HG03060 (cell line): ENCODE measurements around the gene AFAP1L1.
"Not testable (repeated sequence)": the region's sequence is repeated elsewhere in the genome, so short reads cannot be mapped to it uniquely, and the experiment has no call there.

Source experiments
- ATAC-seq: cut with Tn5 transposase; IDR thresholded peaks from one replicate; pipeline ENCODE4 v1.9.1; 2021; ENCODE audit warnings: low read depth, moderate number of reproducible peaks; ENCODE audit not compliant: unreplicated experiment

Gene AFAP1L1

GRCh38 chr5:149260761-149261160, 10.9 kb upstream of the AFAP1L1 start:
- no peak for ATAC-seq

- no peak for ATAC-seq
These were observed 10.4 kb upstream of the AFAP1L1 start for GRCh38 chr5:149261246-149261645.

DNA sequence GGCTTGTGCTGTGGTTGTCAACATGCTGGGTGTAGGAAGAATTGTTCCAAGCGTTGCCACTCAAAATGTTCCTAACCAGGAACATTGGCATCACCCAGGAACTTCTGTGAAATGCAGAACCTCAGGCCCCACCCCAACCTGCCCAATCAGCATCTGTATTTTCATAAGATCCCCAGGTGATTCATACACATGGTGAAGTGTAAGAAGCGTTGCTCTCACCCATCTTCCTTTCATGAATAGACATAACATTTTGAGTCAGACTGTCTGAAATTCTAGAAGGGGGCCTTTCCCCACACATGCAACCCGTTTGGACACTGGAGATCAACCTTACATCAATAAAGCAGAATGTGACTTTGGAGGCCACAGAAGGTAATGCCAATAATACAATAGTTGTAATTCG, 9.3 kb upstream of the AFAP1L1 start:
- ATAC-seq: no peak

GRCh38 chr5:149264439-149265067, 7.1 kb upstream of the AFAP1L1 start:
- peak; percentile 80 for ATAC-seq

- no peak for ATAC-seq
These were observed 6.6 kb upstream of the AFAP1L1 start for GRCh38 chr5:149265068-149265465.

GRCh38 chr5:149265597-149265996, 6.1 kb upstream of the AFAP1L1 start:
- ATAC-seq: no peak

DNA sequence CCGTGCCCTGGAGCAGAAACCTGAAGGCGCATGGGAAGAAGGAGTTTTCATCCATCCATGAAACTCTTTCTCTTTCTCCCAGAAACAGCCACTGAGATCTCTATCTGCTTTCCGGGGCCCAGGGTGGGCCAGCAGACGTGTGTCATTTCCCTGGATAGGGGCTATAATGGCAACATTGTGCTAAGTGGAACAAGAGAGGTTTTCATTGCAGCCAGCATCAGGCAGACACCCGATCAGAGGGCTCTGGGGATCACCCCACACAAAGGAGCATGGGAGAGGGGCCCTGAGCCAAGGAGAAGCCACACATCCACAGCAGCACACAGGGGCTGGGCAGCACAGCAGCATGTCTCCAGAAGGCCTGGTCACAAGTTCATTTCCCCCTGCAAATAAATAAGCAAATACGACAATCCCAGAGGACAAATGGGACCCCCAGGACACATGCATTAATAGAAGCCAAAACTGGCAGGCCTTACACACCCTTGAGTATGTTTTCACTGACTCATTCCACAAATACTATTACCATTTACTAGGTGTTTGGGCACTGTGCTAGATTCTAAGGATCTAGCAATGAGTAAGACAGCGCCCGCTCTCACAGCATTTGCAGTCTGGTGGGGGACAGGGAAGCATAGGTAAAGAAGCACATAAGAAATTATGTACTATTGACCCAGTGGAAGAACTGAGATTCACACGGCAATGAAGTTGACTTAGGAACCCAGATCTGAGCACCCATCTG, 4.3 kb upstream of the AFAP1L1 start:
- no peak for ATAC-seq

GRCh38 chr5:149268928-149269557, 2.6 kb upstream of the AFAP1L1 start:
- ATAC-seq: peak; percentile 54

GRCh38 chr5:149271195-149271715, 404 bp upstream of the AFAP1L1 start:
- no peak for ATAC-seq

- ATAC-seq: not testable (repeated sequence)
These were observed 1.1 kb downstream of the AFAP1L1 start for GRCh38 chr5:149272781-149273180.

GRCh38 chr5:149273237-149273636, 1.6 kb downstream of the AFAP1L1 start:
- no peak for ATAC-seq

DNA sequence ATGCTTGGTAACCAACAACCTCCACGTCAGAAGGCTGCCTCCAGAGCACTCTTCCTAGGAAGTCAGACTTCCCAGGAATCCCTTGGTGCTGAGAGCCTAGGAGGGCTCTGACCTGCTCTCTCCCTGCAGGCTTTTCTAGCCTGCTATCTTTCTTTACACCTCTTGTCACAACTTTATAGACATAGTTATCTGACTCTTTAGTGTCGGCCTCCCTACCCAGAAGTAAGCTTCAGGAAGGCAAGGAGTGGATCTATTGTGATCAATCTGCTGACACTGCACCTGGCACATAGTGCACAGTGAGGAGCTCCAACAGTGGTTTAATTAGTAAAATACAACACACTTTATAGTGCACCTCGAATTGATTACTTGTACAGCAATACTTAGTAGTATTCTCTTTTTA, 2.3 kb downstream of the AFAP1L1 start:
- no peak for ATAC-seq

DNA sequence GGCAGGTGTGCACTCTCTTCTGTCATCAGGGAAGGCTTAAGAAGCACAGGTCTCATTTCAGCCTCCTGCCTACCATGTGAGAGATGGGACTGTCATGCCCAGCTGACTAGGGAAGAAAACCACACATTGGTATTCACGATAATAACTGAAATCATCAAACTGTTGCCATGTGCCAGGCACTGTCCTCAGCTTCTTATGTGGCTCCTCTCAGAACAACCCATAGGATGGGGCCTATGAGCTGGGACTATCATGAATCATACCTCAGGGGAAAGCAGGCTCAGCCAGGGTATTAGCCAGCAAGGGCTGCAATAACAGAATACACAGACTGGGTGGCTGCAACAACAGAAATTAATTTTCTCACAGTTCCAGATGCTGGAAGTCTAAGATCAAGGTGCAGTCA, 3.3 kb downstream of the AFAP1L1 start:
- ATAC-seq: no peak

DNA sequence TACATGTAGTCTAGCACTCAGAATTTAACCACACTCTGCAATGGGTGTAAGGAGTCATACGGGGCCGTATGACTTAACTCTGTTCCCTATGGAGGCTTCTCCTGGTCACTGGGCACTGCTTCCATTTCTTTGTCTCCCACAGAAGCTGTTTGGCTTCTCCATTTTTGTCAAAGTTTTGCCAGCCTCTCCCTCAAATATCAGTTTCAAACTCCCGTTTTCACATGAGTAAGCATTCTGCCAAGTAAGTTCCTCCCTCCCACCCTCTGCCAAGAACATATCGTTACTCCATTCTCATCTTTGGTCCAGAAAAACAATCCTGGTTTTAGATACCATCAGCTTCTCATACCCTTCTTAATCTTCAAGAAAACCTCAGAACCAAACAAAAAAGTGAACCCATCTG, 6.1 kb downstream of the AFAP1L1 start:
- no peak for ATAC-seq

DNA sequence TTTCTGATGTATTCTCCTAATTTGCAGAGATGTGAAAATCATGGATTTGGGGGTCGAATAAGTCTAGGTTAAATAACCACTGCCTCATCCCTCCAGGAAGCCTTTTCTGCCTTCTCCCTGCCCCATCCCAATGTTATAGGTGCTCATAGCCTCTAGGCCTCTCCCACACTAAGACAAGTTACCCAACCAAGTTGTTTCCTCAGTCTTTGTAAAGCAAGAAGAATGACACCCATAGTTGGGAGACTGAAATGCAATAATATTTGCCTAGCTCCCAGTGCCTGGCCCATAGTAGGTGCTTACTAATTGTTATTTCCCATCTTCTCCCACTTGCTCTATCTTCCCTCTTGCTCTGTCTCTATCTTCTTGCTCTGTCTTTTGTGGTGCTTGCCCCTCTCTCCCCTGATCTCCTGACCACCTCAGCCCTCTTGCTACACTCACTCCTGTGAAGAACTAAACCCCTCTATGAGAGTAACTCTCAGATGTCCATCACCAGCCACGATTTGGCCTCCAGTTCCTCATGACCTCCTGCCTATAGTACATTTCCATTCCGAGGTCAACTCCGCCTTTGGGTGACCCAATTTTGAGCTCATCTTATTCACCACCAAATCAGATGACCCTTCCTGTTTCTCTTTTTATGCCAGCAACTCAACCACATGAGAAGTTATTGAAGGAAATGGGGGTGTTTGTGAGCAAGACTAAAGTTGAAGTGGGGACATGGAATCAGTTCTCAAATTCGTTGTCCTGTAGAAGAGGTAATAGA, 7.0 kb downstream of the AFAP1L1 start:
- no peak for ATAC-seq

DNA sequence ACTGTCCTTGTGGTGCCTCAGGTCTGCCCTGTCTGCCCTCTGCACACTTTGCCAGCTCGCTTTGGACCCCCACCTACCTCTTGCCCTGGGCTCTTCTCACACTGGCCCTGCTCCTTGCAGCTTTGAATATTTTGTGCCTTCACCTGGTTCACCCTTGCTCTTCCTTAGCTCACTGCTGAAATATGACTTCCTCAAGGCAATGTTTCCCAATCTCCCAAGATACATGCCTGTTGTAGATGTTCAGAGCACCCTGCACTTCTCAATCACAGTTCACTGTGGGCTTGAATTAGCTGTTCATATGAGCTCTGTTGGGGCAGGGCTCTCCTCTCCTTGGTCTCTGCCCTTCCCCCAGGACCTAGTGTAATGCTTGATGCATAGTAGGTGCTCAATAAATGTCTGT, 8.0 kb downstream of the AFAP1L1 start:
- no peak for ATAC-seq

GRCh38 chr5:149280124-149280523, 8.5 kb downstream of the AFAP1L1 start:
- no peak for ATAC-seq

GRCh38 chr5:149280802-149281201, 9.1 kb downstream of the AFAP1L1 start:
- no peak for ATAC-seq

GRCh38 chr5:149282027-149282965, 10.6 kb downstream of the AFAP1L1 start:
- ATAC-seq: no peak

DNA sequence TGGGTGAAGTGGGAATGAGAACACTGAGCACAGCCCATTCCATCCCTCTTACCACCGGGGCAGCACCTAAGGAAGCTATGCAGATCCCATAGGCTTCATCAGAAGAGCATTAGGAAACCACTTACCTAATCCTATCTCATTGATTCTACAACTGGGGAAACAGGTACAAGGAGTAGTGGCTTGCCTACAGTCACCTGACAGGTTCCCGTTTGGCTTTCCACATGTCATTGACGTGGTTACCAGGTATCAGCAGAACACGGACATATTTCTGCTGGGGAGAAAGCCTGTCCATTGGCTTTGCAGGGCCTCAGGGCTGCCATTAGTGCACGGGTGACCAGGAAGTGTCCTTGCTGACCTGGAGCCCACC, 11.3 kb downstream of the AFAP1L1 start:
- no peak for ATAC-seq
